Neural cell (in vitro differentiated cells): ENCODE measurements around the gene ITGB3BP.

Experiments
- EP300 ChIP-seq: fragments of 450-650 bp; conservative IDR thresholded peaks from 2 replicates; pipeline ENCODE4 v1.6.1; 2014; ENCODE audit warnings: antibody characterized with exemption, mild to moderate bottlenecking, moderate library complexity; ENCODE audit not compliant: poor library complexity, severe bottlenecking
- EZH2 ChIP-seq: fragments of 200-600, 300-800 bp; shearing (Covaris generic), sonication (generic); IDR thresholded peaks from 2 replicates; pipeline ENCODE4 v1.6.1; 2014; ENCODE audit warnings: antibody characterized with exemption, low read length, borderline replicate concordance, mild to moderate bottlenecking; ENCODE audit not compliant: insufficient read depth, poor library complexity, severe bottlenecking
- POLR2AphosphoS5 ChIP-seq: IDR thresholded peaks from 2 replicates; pipeline ENCODE4 v1.6.1; 2012
- RAD21 ChIP-seq: fragments of 450-650 bp; conservative IDR thresholded peaks from 2 replicates; pipeline ENCODE4 v1.6.1; 2014; ENCODE audit warnings: antibody characterized with exemption, mild to moderate bottlenecking, moderate library complexity
- TF ChIP-seq, protein P1 (sequence below): fragments of 450-650 bp; IDR thresholded peaks from 2 replicates; pipeline ENCODE4 v1.5.1; 2014; ENCODE audit warnings: antibody characterized with exemption, mild to moderate bottlenecking, moderate library complexity; ENCODE audit not compliant: poor library complexity, severe bottlenecking

DNA sequence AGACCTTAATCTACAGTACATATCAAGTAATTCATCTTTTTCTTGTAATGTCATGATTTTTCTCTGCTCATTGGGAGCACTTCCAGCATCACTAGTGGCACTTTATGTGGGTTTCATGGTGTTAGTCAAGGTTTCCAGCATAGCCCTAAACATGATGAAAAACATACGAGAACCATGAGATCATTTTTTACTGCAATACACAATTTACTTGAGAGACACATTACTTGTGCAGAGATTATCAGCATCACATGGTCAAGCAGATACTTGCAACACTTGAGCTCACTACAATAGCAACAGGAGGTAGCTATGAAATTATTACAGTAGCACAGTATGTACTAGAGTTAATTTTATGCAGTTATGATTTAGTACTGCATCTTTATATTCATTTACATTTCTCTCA, 36.4 kb downstream of the ITGB3BP start:
- TF ChIP-seq, protein P1, sequence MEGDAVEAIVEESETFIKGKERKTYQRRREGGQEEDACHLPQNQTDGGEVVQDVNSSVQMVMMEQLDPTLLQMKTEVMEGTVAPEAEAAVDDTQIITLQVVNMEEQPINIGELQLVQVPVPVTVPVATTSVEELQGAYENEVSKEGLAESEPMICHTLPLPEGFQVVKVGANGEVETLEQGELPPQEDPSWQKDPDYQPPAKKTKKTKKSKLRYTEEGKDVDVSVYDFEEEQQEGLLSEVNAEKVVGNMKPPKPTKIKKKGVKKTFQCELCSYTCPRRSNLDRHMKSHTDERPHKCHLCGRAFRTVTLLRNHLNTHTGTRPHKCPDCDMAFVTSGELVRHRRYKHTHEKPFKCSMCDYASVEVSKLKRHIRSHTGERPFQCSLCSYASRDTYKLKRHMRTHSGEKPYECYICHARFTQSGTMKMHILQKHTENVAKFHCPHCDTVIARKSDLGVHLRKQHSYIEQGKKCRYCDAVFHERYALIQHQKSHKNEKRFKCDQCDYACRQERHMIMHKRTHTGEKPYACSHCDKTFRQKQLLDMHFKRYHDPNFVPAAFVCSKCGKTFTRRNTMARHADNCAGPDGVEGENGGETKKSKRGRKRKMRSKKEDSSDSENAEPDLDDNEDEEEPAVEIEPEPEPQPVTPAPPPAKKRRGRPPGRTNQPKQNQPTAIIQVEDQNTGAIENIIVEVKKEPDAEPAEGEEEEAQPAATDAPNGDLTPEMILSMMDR: no peak
- TF ChIP-seq EZH2 (no peak), RAD21 (no peak), POLR2AphosphoS5 (no peak), EP300 (no peak)
